Body of pancreas (tissue), 4 donors: Measurements from ENCODE around the gene CASZ1.

Source experiments
- CTCF ChIP-seq, 7 experiments: fragments of 450-650 bp in 4 of 7; fragments of 200-600 bp in 3 of 7; sonication (generic) in 3 of 7; IDR thresholded peaks; one replicate each; pipeline ENCODE4 v1.5.1; 2016 to 2019; ENCODE audit warnings: antibody characterized with exemption in 7 of 7
- POLR2A ChIP-seq, 3 donors: fragments of 450-650 bp; IDR thresholded peaks; one replicate each; pipeline ENCODE4 v1.6.1; 2016; ENCODE audit warnings: antibody characterized with exemption in 3 of 3, mild to moderate bottlenecking in 2 of 3

DNA sequence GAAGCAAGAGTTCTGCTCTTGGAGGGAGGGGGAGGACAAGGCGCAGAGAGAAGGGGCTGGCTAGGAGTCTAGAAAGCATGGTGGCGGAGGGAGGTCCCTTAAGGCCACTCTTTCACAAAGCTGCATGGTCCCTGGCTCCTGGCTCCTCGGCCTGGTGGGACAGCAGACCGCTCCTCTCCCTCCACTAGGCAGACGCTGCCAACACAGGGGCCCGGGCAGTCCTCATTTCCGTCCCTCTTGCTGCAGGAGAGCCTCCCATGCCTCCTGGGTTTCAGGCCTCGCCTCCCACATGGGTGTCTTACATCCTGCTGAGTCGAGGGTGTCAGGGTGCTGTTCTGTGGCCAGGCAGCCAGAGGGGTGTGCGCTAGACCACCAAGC is 108.0 kb downstream of the CASZ1 start:
- no peak for TF ChIP-seq CTCF (IDR thresholded peaks at IDR 0.05)
- TF ChIP-seq POLR2A (IDR thresholded peaks at IDR 0.05): no peak
